ENCODE data around the gene ERCC6L2.

ERCC6L2 gene

GRCh38 chr9:96009690-96010472, 134.4 kb downstream of the ERCC6L2 start:
- H3K4me1 ChIP-seq = peaks cover 3% of the 10 kb centered on the region

GRCh38 chr9:96014078-96014477, 138.6 kb downstream of the ERCC6L2 start:
- Histone ChIP-seq H3K9me3 (ENCODE audit: control insufficient read depth, low read length) (no peaks in the 10 kb centered on the region), H3K27ac (no peak overlapping the region), H3K79me2 (no peaks in the 10 kb centered on the region), H3K4me3 (ENCODE audit: low read depth, low read length) (no peak overlapping the region), H3K4me1 (no peaks in the 10 kb centered on the region), H2AFZ (no peak overlapping the region), H3K36me3 (ENCODE audit: control insufficient read depth, insufficient read depth, low read length) (no peaks in the 10 kb centered on the region), H3K27me3 (ENCODE audit: control insufficient read depth, insufficient read depth, low read length) (no peaks in the 10 kb centered on the region), H3K4me2 (ENCODE audit: low read length) (no peak overlapping the region), H3K9ac (no peak overlapping the region)
- no peak for TF ChIP-seq CTCF (IDR thresholded peaks at IDR 0.05)

More at GRCh38 chr9:96009690-96010472, 134.4 kb downstream of the ERCC6L2 start:
- H3K36me3 ChIP-seq (ENCODE audit: control insufficient read depth, insufficient read depth, low read length) = no peaks in the 10 kb centered on the region
- no peak overlapping the region for H3K4me2 ChIP-seq (ENCODE audit: low read length)
- no peaks in the 10 kb centered on the region for H3K79me2 ChIP-seq
- no peak overlapping the region for H3K9ac ChIP-seq
- H3K9me3 ChIP-seq (ENCODE audit: control insufficient read depth, low read length) = no peaks in the 10 kb centered on the region
- H3K27me3 ChIP-seq (ENCODE audit: control insufficient read depth, insufficient read depth, low read length) = no peaks in the 10 kb centered on the region
- TF ChIP-seq CTCF (IDR thresholded peaks at IDR 0.05) = no peak
- H3K27ac ChIP-seq = no peak overlapping the region
- no peak overlapping the region for H3K4me3 ChIP-seq (ENCODE audit: low read depth, low read length)
- no peak overlapping the region for H2AFZ ChIP-seq

- Histone ChIP-seq H3K27ac (no peak overlapping the region), H3K4me3 (ENCODE audit: low read depth, low read length) (no peak overlapping the region), H3K4me2 (ENCODE audit: low read length) (no peak overlapping the region), H3K4me1 (no peaks in the 10 kb centered on the region), H3K27me3 (ENCODE audit: control insufficient read depth, insufficient read depth, low read length) (peaks cover 5% of the 10 kb centered on the region), H3K79me2 (no peaks in the 10 kb centered on the region), H3K9ac (no peak overlapping the region), H2AFZ (no peak overlapping the region), H3K9me3 (ENCODE audit: control insufficient read depth, low read length) (no peaks in the 10 kb centered on the region), H3K36me3 (ENCODE audit: control insufficient read depth, insufficient read depth, low read length) (no peaks in the 10 kb centered on the region)
- TF ChIP-seq CTCF (IDR thresholded peaks at IDR 0.05) = no peak
Observed at GRCh38 chr9:96015876-96016686, 140.6 kb downstream of the ERCC6L2 start.
